Panc1 (cell line): ENCODE results near the gene RRAS2. TPM values are rescaled to one million over a fixed set of nuclear protein-coding genes. Genes with fewer than 3 reads are reported as not detected.

ENCODE experiments used
- ATAC-seq: fragments of 200-7000 bp; cut with Tn5 transposase; 2 replicates; pipeline ENCODE4 v1.9.1; 2020; ENCODE audit warnings: mild to moderate bottlenecking, moderate library complexity
- BruUV-seq: library from RNA; stranded (reverse); fragments of 400-500 nt; replicated peaks from 2 replicates; lab custom pipeline; 2021; lab: Mats Ljungman, UMichigan
- CTCF ChIA-PET: fragments of 300-600 bp; sonication (Branson Sonifier 250); formaldehyde crosslinking; loops from one replicate; lab custom pipeline; 2022; ENCODE audit warnings: antibody characterized with exemption; lab: Charles Lee
- POLR2A ChIA-PET: fragments of 300-600 bp; sonication (Branson Sonifier 250); formaldehyde crosslinking; loops from one replicate; lab custom pipeline; 2022; ENCODE audit warnings: antibody characterized with exemption; lab: Charles Lee
- DNase-seq: peaks from one replicate; pipeline ENCODE4 v3.0.0-alpha.2; 2010; ENCODE audit warnings: low read depth, low spot score
- H3K27ac ChIP-seq: 2 replicates; pipeline ENCODE4 v1.5.1; 2011; ENCODE audit warnings: mild to moderate bottlenecking, low read length, inconsistent platforms
- H3K27me3 ChIP-seq: fragments of 200-500 bp; sonication (Bioruptor generic); 2 replicates; pipeline ENCODE4 v1.6.0; 2014; ENCODE audit warnings: low read length, inconsistent platforms; ENCODE audit not compliant: control insufficient read depth, insufficient read depth
- H3K36me3 ChIP-seq: fragments of 200-500 bp; sonication (Bioruptor generic); 2 replicates; pipeline ENCODE4 v1.5.1; 2014; ENCODE audit warnings: inconsistent platforms, mild to moderate bottlenecking, low read length, moderate library complexity; ENCODE audit not compliant: control insufficient read depth, insufficient read depth
- H3K4me1 ChIP-seq: 2 replicates; pipeline ENCODE4 v1.5.1; 2011; ENCODE audit warnings: inconsistent platforms, mild to moderate bottlenecking, low read length, moderate library complexity; ENCODE audit not compliant: control insufficient read depth, insufficient read depth
- H3K4me3 ChIP-seq, 2 experiments: 2 replicates each; pipeline ENCODE4 v1.5.1; 2011 to 2012; ENCODE audit warnings: low read depth in 2 of 2, low read length in 2 of 2, mild to moderate bottlenecking in 2 of 2, inconsistent platforms in 1 of 2, moderate library complexity in 1 of 2
- H3K9me3 ChIP-seq: fragments of 200-500 bp; sonication (Bioruptor generic); 2 replicates; pipeline ENCODE4 v1.5.1; 2014; ENCODE audit warnings: low read depth, mild to moderate bottlenecking, inconsistent platforms, low read length, moderate library complexity; ENCODE audit not compliant: control insufficient read depth, insufficient read depth
- CTCF ChIP-seq: fragments of 450-650 bp; IDR thresholded peaks from 2 replicates; pipeline ENCODE4 v1.5.1; 2017; ENCODE audit warnings: mild to moderate bottlenecking
- POLR2AphosphoS5 ChIP-seq: IDR thresholded peaks from 2 replicates; pipeline ENCODE4 v1.6.1; 2012; ENCODE audit warnings: mild to moderate bottlenecking, low read depth, low read length, moderate library complexity
- REST ChIP-seq, 2 experiments: IDR thresholded peaks; 2 replicates each; pipeline ENCODE4 v1.6.1; 2011 to 2012; ENCODE audit warnings: low read depth in 2 of 2, control low read depth in 1 of 2, low read length in 1 of 2, mild to moderate bottlenecking in 1 of 2, moderate library complexity in 1 of 2; ENCODE audit not compliant: insufficient read depth in 1 of 2
- SIN3A ChIP-seq: IDR thresholded peaks from 2 replicates; pipeline ENCODE4 v1.6.1; 2012; ENCODE audit warnings: low read depth, mild to moderate bottlenecking, low read length, moderate library complexity, borderline replicate concordance; ENCODE audit not compliant: insufficient read depth
- TCF7L2 ChIP-seq: IDR thresholded peaks from 2 replicates; pipeline ENCODE4 v1.6.1; 2011; ENCODE audit warnings: mild to moderate bottlenecking, low read depth, low read length, inconsistent platforms
- in situ Hi-C: cut with HindIII; loops from 2 replicates; pipeline ENCODE4 v1.10.0; 2016; ENCODE audit warnings: low sequenced_read_pairs, low pct_unique_long_range_greater_than_20kb
- intact Hi-C: fragments of 100-400 bp; cut with micrococcal nuclease; formaldehyde crosslinking; loops from one replicate; pipeline ENCODE4 v1.10.0; 2022; ENCODE audit not compliant: unreplicated experiment
- total RNA-seq: library from RNA; stranded (reverse); gene quantifications from one replicate; pipeline ENCODE4 v1.2.1, GENCODE V29; 2021; ENCODE audit not compliant: unreplicated experiment

Gene RRAS2
- total RNA-seq, 1 experiment from 2014 or later = 58.4 TPM

DNA sequence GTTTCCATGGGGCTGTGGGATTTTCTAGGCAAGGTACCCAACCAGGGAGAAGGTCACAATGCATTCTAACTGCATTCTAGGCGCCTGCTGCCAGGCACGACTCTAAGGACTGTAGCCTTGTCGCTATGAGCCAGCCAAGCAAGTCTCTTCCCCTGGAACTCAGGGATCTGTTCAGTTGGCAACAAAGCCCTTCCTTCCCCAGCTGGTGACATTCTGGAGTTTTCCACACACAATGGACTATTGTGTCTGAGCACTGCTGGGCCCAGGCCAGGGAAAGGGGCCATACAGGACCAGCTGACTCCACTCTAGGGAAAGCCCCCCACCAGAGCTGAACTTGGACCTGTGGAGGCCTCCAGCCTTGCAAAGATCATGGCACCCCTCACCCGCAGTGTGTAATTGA, 116.8 kb downstream of the RRAS2 start:
- H3K4me3 ChIP-seq = no peak overlapping the region
- intact Hi-C loops = no loop called here
- CTCF ChIA-PET = no interaction called here
- peaks cover 26% of the 10 kb centered on the region for H3K27me3 ChIP-seq
- DNase-seq = no peak
- H3K36me3 ChIP-seq = no peaks in the 10 kb centered on the region
- TF ChIP-seq SIN3A = no peak
- TF ChIP-seq POLR2AphosphoS5 = no peak
- no peak for TF ChIP-seq CTCF
- no peak for TF ChIP-seq REST (IDR thresholded peaks at IDR 0.05; ENCODE audit: insufficient read depth in 1 of 2, low read depth in 2 of 2, low read length in 1 of 2)
- TF ChIP-seq TCF7L2 = no peak
- POLR2A ChIA-PET = no interaction called here
- H3K9me3 ChIP-seq = no peaks in the 10 kb centered on the region
- H3K4me1 ChIP-seq = no peaks in the 10 kb centered on the region
- no peak overlapping the region for H3K27ac ChIP-seq
- ATAC-seq = no peak
- no TSS peak for BruUV-seq
- in situ Hi-C loops = loop anchor here (25.0 kb wide), 1 partner anchor 280 kb away; the partner anchor contains the start of gene SPON1

DNA sequence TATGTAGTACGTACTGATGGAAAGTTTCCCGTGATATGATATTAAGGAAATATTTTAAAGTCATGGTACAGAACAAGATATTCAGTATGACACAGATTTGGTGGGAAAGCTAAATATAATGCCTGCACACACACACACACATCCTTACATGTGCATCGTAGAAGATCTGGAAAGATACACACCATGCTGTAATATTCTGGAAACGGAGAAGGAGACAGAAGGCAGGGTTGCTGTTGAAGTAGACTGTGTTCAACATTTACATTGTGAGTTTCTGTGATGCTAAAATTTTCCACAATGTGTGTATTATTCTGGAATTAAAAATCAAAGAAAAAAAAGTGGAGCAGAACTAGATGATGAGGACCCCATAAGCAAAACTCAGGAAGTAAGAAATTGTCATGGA, 118.0 kb downstream of the RRAS2 start:
- in situ Hi-C loops = loop anchor here (25.0 kb wide), 1 partner anchor 279 kb away; the partner anchor contains the start of gene SPON1
- H3K36me3 ChIP-seq = no peaks in the 10 kb centered on the region
- ATAC-seq (no peak), DNase-seq (no peak)
- peaks cover 26% of the 10 kb centered on the region for H3K27me3 ChIP-seq
- H3K9me3 ChIP-seq = no peaks in the 10 kb centered on the region
- no peaks in the 10 kb centered on the region for H3K4me1 ChIP-seq
- ChIA-PET POLR2A (no interaction called here), CTCF (no interaction called here)
- BruUV-seq = no TSS peak
- no peak overlapping the region for H3K4me3 ChIP-seq
- TF ChIP-seq REST (IDR thresholded peaks at IDR 0.05; ENCODE audit: insufficient read depth in 1 of 2, low read depth in 2 of 2, low read length in 1 of 2) (no peak), CTCF (no peak), POLR2AphosphoS5 (no peak), SIN3A (no peak), TCF7L2 (no peak)
- intact Hi-C loops = no loop called here
- H3K27ac ChIP-seq = no peak overlapping the region
